Measurements from ENCODE around the gene MAPK1IP1L. TPM values are rescaled to one million over a fixed set of nuclear protein-coding genes. Genes with fewer than 3 reads are reported as not detected.
"Not testable (repeated sequence)": the region's sequence is repeated elsewhere in the genome, so short reads cannot be mapped to it uniquely, and the experiment has no call there.

MAPK1IP1L gene
- total RNA-seq, 2 experiments from 2014 or later, result 105 to 114 TPM

DNA sequence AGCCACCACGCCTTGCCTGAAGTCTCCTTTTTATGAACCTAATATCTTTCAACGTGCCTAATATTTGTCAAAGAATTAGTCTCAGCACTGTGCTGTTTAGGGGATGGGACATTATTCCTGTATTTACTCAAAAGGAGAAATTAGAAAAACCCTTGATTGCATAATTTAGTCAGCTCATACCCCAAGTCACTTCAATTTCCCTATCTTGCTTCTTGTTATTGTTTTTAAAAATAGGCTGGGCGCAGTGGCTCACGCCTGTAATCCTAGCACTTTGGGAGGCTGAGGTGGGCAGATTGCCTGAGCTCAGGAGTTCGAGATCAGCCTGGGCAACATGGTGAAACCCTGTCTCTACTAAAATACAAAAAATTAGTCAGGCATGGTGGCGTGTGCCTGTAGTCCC, 28.5 kb downstream of the MAPK1IP1L start:
- CTCF ChIA-PET, result interaction anchor here (1.2 to 1.8 kb wide), 2 partner anchors 10 to 29 kb away, joined by 3 to 6 read pairs; partner anchors contain the start of gene MAPK1IP1L
- POLR2A ChIA-PET, result not testable (repeated sequence)

DNA sequence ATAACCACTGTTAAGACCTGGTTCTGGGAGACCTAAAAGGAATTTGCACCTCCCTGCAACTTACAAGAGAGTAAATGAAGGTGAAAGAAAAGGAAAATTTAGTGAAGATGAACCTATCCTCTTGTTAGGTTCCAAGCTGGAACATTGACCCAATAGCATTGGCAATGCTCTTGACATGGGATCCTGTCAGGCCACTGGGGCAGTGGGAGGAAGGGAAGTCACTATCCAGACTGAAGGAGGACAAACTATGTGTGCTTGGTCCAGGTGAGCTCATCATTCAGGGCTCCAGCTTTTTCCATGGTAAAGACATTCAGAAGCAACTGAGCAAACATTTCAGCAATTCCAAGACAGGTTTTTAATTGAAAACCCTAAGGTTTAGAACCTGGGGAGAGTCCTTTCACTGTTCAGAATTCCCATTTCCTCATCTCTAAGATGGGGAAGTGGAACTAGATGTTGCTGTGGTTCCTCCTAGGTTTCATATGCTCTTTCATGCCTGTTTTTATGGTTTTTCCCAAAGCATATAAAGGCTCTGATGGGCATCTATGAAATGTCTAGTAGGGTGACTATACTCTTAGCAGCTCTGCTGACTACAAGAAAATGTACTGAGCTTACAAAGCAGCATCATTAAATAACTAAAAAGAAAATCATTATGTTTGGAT, 33.1 kb downstream of the MAPK1IP1L start:
- ChIA-PET POLR2A (no interaction called here), CTCF (interaction anchor here (0.6 to 1.1 kb wide), 3 partner anchors 27 to 536 kb away, joined by 3 to 4 read pairs (median 3); no protein-coding TSS in a partner anchor)

DNA sequence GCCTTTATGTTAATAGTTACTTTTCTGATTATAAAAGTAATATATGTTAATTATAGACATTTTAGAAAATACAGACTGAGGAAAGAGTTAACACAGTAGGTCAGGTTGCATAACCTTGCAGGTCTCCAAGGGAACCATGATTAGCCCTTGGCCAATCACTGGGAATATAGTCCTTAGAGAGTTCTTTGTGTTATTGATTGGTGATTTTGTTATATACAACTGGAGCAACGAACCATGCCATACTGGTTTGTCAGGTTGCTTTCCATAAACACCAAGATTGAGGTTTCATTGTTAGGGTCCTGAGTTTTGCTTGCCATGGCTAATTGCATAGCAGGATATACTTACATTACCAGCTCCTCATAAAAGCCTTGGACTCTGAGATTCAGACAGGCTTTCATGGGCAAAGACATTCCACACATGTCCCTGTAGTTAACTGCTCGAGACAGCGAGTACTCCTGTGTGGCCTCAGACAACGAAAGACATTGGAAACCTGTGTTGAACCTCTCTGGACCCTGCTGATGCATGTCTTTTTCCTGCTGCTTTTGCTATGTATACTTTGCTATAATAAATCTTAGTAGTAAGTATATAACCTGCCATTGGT, 33.7 kb downstream of the MAPK1IP1L start:
- POLR2A ChIA-PET, result no interaction called here
- CTCF ChIA-PET, result interaction anchor here (1.1 kb wide), 1 partner anchor 76 kb away, joined by 4 read pairs; no protein-coding TSS in a partner anchor

DNA sequence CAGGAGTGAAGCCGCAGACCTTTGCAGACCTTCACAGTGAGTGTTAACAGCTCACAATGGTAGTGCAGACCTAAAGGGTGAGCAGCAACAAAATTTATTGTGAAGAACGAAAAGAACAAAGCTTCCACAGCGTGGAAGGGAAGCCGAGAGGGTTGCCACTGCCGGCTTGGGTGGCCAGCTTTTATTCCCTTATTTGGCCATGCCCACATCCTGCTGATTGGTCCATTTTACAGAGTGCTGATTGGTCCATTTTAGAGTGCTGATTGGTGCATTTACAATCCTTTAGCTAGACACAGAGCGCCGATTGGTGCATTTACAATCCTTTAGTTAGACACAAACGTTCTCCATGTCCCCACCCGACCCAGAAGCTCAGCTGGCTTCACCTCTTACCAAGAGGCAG, 35.5 kb downstream of the MAPK1IP1L start:
- CTCF ChIA-PET, result interaction anchor here (0.7 to 2.2 kb wide), 3 partner anchors 73 to 1070 kb away, joined by 3 to 8 read pairs (median 3); no protein-coding TSS in a partner anchor

DNA sequence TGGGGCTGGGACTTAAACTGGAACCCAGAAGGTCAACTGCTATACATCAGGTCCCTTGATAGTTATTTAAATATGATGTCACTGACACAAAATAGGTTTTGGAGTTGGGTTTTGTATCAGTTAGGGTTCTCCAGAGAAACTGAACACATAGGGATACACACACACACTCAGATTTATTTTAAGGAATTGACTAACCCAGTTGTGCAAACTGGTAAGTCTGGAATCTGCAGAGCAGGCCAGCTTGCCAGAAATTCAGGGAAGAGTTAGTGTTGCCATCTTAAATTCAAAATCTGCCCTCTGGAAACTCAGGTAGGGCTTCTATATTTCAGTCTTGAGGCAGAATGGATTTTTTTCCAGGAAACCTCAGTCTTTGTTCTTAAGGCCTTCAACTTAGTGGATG, 36.9 kb downstream of the MAPK1IP1L start:
- ChIA-PET CTCF (interaction anchor here (1.4 to 2.2 kb wide), 3 partner anchors 11 to 72 kb away, joined by 3 to 8 read pairs (median 5); no protein-coding TSS in a partner anchor), POLR2A (interaction anchor here (0.6 kb wide), 1 partner anchor 66 kb away, joined by 5 read pairs; no protein-coding TSS in a partner anchor)

More for the DNA sequence above, 35.5 kb downstream of the MAPK1IP1L start:
- POLR2A ChIA-PET, result no interaction called here

DNA sequence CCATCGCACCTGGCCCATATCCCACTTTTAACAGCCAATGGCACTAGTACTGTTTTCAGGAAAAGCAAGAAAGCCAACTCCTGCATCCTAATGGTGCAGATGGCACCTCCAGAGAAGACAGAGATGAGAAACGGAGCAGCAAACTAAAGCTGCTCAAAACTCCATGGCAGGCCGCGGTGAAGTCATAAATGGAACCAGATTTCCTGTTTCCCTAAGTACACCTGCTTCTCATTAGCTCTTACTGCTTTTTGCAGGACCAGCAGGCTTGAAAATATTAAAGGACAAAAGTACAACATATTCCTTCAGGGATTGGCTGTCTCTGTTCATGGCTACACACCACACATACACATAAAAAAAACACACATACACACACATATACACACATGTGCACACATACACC, 40.9 kb downstream of the MAPK1IP1L start:
- CTCF ChIA-PET, result interaction anchor here (0.8 to 1.3 kb wide), 3 partner anchors 11 to 68 kb away, joined by 3 to 5 read pairs (median 3); no protein-coding TSS in a partner anchor
- POLR2A ChIA-PET, result no interaction called here

DNA sequence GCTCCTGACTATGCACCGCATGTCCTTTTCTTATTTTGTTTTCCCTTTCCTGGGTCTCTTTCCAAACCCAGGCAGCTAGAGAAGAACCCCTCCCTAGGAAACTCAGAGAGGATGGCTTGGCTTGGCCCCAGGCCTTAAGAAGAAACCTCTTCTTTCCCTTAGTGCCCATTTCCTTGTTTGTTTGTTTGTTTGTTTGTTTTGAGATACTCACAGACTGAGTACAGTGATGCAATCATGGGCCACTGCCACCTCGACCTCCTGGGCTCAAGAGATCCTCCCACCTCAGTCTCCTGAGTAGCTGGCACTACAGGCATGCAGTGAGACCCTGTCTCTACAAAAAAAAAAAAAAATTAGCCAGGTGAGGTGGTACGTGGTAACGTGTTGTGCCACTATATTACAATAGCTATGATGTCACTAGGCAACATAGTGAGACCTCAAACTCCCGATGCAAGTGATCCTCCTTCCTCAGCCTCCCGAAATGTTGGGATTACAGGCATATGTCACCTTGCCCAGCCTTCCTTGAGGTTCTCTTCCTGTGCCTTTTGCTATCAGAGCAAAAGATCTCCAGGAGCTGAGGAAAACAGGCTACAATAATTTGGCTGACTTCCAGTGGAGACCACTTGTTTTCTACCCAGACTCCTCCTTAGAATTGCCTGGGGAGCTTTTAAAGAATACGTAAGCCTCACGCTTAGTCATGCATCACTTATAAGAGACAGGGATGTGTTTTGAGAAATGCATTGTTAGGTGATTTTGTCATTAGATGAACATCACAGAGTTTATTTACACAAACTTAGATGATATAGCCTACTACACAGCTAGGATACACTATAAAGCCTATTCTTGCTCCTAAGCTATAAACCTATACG, 43.1 kb downstream of the MAPK1IP1L start:
- CTCF ChIA-PET, result interaction anchor here (0.6 to 1.2 kb wide), 3 partner anchors 11 to 368 kb away, joined by 3 to 4 read pairs (median 3); no protein-coding TSS in a partner anchor
- POLR2A ChIA-PET, result interaction anchor here (1.1 kb wide), 1 partner anchor 43 kb away, joined by 3 read pairs; no protein-coding TSS in a partner anchor

DNA sequence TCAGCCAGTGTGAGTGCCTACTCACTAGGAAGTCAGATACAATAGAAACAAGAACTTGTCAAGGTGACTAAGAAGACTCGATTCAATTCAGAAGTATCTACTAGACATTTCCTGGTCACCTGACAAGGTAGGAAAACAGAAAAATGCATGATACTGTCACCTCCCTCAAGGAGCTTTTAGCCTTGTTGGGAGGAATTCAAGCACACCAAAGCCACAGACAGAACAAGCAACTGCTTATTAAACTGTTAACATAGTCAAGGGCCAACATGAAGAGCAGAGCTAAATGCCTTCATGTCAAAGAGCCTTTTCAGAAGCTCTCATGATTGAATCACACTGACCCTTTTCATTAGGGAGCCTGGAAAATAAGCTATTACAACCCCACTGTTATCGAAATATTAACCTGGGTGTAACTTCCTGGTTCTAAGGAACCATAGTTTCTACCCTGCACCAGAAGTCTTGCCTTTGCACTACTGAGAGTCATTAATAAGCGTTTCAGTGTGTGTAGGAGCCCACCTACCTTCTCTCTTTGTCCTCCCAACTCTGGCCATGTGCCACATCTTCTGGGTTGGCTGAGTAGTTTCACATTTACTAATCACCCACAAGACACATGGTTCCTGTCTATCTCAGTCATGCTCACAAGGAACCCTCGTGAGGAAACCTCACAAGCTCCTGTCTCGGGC, 46.6 kb downstream of the MAPK1IP1L start:
- POLR2A ChIA-PET, result interaction anchor here (0.6 to 1.6 kb wide), 5 partner anchors 30 to 100 kb away, joined by 3 to 8 read pairs (median 3); partner anchors contain the start of gene DLGAP5
- CTCF ChIA-PET, result interaction anchor here (1.0 to 1.8 kb wide), 2 partner anchors 10 to 47 kb away, joined by 4 to 5 read pairs; partner anchors contain the start of gene MAPK1IP1L

DNA sequence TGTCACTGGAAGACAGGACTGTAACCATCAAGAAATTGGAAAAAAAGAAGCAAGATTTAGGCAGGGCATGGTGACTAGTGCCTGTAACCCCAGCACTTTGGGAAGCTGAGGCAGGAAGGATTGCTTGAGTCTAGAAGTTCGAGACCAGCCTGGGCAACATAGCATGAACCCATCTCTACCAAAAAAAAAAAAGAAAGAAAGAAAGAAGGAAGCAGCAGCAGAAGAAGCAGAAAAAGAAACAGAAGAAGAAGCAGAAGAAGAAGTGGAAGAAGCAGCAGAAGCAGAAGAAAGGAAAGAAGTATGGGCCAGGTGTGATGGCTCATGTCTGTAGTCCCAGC, 47.1 kb downstream of the MAPK1IP1L start:
- CTCF ChIA-PET, result interaction anchor here (1.0 to 1.8 kb wide), 2 partner anchors 10 to 47 kb away, joined by 4 to 5 read pairs; partner anchors contain the start of gene MAPK1IP1L
- POLR2A ChIA-PET, result interaction anchor here (0.6 to 1.6 kb wide), 5 partner anchors 30 to 99 kb away, joined by 3 to 8 read pairs (median 3); partner anchors contain the start of gene DLGAP5

DNA sequence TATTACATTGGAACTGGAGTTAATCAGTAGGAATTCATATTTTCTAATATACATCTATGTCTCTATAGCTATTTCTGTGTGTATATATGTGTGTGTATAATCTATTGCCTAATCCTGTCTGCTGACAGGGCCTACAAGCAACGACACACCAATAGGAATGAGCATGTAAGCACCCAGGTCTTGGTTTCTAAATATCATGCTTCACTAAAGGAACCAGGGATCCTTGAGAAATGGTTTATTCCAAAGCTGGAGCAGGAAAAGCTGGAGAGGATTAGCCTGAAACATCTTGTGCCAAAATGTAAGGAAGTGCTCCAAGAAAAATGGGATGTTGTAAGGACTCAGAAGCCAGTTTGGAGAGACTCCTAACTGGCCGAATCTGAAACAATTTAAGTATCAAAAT, 48.3 kb downstream of the MAPK1IP1L start:
- POLR2A ChIA-PET, result interaction anchor here (1.1 kb wide), 1 partner anchor 30 kb away, joined by 3 read pairs; no protein-coding TSS in a partner anchor
- CTCF ChIA-PET, result interaction anchor here (0.7 to 1.0 kb wide), 4 partner anchors 27 to 61 kb away, joined by 3 to 6 read pairs (median 3); no protein-coding TSS in a partner anchor

DNA sequence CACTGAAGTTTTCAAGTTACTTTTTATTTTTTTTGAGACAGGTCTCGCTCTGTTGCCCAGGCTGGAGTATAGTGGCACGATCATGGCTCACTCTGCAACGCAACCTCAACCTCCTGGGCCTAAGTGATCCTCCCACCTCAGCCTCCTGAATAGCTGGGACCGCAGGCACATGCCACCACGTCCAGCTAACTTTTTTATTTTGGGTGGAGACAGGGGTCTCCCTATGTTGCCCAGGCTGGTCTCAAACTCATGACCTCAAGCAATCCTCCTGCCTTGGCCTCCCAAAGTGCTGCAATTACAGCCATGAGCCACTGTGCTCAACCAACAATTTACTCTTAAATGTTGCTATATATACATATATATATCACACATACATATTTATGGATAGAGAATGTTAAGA, 50.3 kb downstream of the MAPK1IP1L start:
- CTCF ChIA-PET, result no interaction called here
- POLR2A ChIA-PET, result no interaction called here

DNA sequence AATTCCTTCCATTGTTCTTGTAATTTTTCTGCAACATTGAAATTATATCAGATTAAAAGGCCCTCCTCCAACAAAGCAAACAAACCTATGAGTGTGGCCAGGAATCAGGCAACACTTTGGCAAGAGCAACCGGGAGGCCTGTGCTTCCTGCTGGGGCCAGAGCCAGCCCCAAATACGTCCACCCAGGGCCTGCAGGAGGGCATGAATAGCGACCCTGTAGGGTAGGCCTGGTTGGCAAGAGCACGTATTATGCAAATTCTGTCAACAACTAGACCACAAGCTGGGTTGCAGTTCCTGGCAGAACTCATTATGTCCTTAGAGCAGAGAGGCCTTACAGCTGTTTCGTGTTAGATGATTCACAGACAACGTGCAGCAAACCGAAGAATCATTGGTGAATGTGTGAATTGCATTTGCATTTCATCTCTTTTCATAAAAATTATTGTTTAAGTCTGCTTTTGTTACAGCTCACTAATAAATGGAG, 50.7 kb downstream of the MAPK1IP1L start:
- ChIA-PET POLR2A (interaction anchor here (1.0 kb wide), 1 partner anchor 29 kb away, joined by 4 read pairs; no protein-coding TSS in a partner anchor), CTCF (interaction anchor here (0.7 to 1.2 kb wide), 2 partner anchors 51 to 57 kb away, joined by 4 to 5 read pairs; partner anchors contain the start of gene MAPK1IP1L)

DNA sequence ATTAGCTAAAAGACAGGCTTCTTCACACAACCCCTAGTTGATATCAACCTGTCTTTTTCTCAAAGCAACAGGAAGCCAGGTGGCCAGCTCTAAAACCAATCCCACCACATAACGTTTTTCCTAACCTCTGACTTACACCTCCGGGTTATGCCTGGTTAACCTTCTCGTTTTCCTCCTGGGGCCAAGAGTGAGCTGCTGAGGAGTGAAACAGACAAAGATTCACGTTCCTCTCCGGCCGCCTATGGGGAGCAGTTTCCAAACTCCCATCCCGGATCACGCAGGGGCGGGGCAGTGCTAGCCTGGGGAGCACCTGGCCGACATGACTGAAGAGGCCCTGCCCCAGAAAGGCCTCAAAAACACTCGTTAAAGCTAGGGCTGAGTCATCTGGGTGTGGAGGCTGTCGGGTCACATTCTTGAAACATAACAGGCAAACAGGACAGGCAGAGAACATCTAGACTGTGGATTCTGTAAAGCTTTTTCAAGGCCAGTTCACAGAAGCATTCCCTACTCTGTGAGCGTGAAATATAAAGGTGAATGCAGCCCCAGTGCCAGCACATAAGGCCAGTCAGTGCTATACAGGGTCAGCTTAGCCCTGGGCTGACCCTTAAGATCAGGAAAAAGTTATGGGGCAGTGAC, 51.7 kb downstream of the MAPK1IP1L start:
- ChIA-PET CTCF (interaction anchor here (0.7 to 1.7 kb wide), 5 partner anchors 11 to 58 kb away, joined by 3 to 5 read pairs (median 4); partner anchors contain the start of gene MAPK1IP1L), POLR2A (interaction anchor here (0.8 to 1.0 kb wide), 3 partner anchors 27 to 31 kb away, joined by 3 to 4 read pairs (median 3); no protein-coding TSS in a partner anchor)

DNA sequence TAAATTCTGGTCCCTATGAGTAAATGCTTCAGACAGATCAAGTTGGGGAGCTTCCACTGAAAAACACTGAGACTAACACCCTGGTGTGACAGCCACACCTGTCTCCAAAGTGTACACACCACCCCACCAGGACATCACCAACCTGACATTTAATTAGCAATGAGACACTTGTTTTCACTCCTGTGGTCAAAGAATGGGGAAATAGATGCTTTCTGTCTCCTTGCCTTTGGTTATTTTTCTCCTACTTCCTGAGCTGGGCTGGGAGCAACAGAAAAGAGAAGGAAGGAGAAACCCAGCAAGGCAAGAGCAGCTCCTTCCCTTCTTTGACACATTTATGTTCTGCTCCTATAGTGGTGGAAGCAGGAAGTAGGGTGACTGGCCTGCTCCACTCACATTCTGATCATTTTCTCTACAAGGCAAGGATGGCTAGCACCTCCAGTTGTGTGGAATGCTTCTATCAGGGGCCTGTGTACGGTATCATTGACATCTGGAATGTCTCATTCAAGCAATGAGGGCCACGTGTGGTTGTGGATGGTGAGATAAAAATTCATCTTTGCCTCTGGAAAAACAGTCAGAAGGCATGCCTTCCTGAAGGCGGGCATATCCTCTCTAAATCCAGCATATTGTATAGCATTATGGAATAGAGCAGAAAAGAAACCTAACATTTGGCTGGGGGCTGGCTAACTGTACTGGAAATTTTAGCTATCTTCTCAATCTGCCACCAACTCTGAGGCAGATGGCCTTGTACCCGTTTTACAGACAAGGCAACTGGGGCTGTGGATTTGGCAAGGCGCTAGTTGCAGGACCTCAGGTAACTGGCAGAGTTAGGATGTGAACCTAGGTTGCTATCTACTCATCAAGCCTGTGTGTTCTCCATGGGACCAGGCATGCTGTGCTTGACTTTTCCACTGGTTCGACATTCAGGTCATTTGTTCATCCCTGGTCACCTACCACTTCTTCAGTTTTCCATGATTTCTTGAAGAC, 52.8 kb downstream of the MAPK1IP1L start:
- ChIA-PET CTCF (interaction anchor here (0.9 to 1.7 kb wide), 3 partner anchors 12 to 57 kb away, joined by 3 to 5 read pairs (median 3); no protein-coding TSS in a partner anchor), POLR2A (no interaction called here)

DNA sequence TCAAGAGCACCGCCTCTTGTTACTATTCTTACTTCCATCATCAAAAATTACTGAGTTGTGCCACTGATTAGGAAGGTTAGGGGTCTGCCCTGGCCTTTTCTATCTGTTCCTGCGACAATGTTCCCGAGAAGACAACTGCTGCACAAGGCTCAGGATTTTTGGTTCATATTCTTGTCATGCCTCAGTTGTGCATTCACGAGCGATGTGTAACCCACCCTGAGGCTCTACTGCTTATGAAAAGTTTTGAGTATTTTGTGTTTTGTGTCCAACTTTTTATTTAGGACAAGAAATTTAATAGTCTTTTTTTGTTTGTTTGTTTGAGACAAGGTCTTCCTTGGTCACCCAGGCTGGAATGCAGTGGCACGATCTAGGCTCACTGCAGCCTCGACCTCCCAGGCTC, 54.5 kb downstream of the MAPK1IP1L start:
- CTCF ChIA-PET, result interaction anchor here (0.6 kb wide), 1 partner anchor 12 kb away, joined by 3 read pairs; no protein-coding TSS in a partner anchor
- POLR2A ChIA-PET, result interaction anchor here (0.6 kb wide), 1 partner anchor 1099 kb away, joined by 3 read pairs; no protein-coding TSS in a partner anchor

All from activated CD8-positive, alpha-beta memory T cell treated with anti-CD3 and anti-CD28 coated beads for 36 hours (primary cell).